CD4-positive, alpha-beta T cell treated with Interferon gamma for 1 hour (primary cell): ENCODE measurements around the gene OR13J1.
"Not testable (repeated sequence)": the region's sequence is repeated elsewhere in the genome, so short reads cannot be mapped to it uniquely, and the experiment has no call there.

Source experiments
- DNase-seq: peaks from one replicate; pipeline ENCODE4 v3.0.0-alpha.2; 2020

OR13J1 gene, protein sequence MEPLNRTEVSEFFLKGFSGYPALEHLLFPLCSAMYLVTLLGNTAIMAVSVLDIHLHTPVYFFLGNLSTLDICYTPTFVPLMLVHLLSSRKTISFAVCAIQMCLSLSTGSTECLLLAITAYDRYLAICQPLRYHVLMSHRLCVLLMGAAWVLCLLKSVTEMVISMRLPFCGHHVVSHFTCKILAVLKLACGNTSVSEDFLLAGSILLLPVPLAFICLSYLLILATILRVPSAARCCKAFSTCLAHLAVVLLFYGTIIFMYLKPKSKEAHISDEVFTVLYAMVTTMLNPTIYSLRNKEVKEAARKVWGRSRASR

DNA sequence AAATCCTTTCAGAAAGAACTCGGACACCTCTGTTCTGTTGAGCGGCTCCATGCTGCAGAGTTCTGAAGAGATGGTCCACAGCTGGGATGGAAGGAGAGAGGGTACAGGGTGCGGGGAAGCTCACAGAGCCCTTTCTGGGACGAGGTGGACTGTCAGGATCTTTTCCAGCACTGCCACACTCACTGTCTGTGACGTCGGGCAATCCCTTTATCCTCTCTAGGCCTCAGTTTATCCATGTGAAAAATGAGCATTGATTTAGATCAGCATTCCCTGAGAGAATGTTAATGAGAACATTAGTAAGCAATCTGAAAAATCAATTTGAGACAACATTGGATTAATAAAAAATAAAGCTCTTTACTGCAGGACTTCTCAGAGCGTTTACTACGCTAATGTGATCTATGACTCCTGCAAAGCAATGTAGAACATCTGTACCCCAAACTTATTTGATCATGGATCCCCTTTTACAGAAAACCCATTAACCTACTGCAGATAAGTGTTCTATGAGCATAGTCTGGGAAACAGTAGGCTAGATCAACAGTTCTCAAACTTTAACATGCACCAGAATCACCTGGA, at the start of gene OR13J1:
TSS of gene OR13J1 (minus strand) at position 51 of the 573 bp plus-strand sequence. CDS start at position 51, 0 bp downstream.
- DNase-seq: no peak

DNA sequence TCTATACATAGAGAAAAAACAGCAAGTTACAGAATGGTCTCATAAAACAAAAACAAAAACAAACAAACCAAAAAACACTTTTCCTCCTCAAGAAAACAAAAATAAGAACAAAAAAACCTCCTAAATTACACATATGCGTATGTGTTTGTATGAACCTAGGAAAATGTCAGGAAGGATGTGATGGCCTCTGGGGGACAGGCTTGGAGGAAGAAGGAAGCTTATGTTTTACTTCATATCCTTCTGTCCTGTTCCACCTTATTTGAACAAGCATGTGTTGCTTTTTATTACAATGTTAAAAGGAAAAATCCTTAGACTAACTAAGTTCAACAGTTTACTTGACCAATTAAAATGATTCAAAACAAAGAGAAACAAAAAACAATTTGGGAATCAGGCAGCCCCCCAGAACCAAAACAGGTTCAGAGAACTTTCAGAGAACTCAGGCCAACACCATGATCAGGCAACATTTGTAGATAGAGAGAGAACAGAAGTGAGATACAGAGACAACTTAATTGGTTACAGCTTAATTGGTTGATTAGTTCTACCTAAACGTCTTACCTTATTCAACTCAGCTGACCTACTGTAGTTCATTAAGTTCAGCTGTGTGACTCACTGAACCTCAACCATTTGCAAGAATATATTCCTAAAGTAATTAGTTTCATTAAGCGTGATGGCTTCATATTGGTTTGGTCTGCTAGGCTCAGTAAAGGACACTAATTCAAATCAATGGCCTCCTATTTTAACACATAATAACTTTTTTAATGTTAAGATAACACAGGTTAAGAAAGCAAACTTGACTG, 49.2 kb upstream of the OR13J1 start:
- DNase-seq: no peak

DNA sequence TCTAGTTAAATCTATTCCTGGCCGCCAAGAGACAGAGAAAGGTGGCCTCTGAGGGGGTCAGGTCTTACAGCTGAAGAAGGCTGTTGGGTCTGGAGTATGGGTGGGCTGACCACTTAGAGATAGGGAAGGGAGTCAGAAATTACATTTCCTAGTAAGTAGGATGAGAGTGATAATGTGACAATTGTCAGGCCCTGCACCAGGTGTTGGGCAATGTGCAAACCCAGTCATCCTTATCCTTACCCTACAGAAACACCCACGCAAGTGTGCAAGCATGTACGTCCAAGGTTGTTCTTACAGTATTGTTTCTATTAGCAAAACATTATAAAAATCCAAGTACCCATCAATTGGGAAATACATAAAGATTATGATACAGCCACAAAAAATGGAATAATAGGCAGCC, 48.6 kb upstream of the OR13J1 start:
- no peak for DNase-seq

DNA sequence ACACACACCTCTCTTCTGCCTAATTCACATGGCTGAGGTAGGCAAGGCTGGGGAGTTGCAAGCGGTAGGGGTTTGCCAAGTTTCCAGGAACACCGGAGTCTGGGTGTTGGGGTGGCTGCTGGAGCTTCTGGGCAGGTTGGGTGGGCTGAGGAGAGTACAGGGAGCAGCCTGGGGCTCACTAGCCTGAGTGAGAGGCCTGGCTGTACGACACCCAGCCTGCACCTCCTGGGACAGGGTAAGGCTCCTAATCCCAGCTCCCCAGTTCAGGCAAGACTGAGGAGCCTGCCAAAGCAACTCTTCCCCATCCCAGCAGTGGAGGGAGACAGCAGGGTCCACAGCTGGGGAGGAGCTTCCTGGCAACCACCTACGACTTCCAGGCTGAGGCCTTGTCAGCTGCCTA, 47.1 kb upstream of the OR13J1 start:
- DNase-seq: no peak

DNA sequence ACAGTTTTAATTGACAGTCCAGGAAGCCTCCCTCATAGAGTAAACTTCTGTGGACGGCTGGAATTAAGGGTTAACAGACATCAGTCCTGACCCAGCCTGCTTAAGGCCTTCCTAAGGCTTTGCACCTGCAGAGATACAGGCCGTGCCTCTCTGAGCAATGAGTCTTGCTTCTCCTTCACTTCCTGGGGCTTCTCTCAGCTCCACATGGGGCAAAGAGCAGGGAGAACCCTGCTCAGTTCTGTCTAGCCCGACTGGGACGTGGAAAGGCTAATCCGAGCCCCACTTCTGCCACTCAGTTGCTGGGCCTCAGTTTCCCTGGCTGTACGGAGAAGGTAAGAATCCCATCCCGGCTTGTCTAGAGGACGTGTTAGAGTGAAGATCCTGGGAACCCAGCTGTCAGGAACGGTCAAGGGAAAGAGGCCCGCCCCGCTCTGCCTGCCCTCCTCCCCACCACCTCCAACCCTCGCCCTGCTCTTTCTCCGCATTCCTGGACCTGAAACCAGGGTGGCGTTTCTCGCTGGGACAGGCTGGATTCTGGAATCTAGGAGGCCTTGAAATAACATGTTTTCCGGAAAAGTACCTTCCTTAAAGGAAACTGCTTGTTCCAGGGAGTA, 45.6 kb upstream of the OR13J1 start:
- DNase-seq: no peak

DNA sequence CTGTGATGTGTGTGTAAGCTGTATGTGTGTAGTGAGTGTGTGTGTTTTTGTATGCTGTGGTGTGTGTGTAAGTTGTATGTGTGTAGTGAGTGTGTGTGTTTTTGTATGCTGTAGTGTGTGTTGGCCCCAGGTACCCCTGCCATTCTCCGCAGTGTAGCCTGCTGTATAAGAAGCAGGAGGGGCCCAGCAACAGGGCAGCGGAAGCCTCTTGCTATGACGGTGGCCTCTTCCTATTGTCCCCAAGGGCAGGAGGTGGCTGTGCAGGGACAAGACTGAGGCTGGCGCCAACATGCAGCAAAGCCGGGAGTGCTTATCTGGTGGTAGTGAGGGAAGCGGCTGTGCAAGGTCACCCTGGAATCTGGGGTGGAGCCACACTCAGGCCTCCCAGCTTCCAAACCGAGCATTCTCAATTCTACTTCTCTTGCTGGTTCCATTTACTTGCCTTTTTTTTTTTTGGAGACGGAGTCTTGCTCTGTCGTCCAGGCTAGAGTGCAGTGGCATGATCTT, 44.2 kb upstream of the OR13J1 start:
- DNase-seq: peak; percentile 22

DNA sequence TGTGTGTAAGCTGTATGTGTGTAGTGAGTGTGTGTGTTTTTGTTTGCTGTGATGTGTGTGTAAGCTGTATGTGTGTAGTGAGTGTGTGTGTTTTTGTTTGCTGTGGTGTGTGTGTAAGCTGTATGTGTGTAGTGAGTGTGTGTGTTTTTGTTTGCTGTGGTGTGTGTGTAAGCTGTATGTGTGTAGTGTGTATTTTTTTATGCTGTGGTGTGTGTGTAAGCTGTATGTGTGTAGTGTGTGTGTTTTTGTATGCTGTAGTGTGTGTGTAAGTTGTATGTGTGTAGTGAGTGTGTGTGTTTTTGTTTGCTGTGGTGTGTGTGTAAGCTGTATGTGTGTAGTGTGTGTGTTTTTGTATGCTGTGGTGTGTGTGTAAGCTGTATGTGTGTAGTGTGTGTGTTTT, 43.2 kb upstream of the OR13J1 start:
- DNase-seq: not testable (repeated sequence)

DNA sequence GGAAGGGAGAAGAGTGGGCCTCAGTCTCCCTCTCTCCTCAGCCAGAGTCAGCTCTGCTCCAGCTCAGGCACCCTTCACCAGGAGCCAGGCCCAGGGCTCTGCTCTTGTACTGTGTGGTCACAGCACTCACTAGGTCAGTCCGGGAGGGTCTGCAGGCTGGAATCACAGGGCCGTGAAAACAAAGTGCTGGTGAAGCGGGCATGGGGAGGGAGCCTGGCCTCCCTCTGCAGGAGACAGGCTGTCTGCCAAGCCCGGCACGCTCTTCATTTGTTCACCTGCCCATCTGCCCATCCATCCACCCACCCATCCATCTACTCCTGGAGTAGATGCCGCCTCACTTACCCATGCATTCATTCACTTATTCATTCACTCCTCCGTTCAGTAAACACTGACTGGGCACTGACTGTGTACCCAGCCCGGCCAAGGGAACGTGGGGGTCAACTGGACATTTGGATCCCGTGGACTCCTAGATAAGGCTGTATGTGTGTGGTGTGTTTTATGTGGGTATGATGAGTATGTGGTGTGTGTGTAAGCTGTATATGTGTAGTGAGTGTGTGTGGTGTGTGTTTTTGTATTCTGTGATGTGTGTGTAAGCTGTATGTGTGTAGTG, 42.7 kb upstream of the OR13J1 start:
- DNase-seq: no peak

DNA sequence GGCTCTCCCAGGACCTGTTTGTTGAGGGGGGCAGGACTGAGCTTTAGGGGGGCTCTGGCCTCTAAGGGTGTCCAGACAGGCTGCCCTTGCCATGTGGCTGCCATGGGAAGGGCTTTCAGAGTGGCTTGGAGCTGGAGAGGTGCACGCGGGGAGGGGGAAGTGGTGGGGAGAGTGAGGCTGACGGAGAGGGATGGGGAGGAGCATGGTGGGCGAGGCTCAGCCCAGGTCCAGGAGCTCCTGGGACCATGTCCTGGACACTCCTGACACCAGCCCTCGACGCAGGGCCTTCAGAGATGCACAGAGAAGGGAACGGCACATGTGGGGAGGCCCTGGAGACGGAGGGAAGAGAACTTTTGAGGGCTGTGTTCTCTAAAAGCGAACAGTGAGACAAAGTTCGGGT, 41.5 kb upstream of the OR13J1 start:
- no peak for DNase-seq

DNA sequence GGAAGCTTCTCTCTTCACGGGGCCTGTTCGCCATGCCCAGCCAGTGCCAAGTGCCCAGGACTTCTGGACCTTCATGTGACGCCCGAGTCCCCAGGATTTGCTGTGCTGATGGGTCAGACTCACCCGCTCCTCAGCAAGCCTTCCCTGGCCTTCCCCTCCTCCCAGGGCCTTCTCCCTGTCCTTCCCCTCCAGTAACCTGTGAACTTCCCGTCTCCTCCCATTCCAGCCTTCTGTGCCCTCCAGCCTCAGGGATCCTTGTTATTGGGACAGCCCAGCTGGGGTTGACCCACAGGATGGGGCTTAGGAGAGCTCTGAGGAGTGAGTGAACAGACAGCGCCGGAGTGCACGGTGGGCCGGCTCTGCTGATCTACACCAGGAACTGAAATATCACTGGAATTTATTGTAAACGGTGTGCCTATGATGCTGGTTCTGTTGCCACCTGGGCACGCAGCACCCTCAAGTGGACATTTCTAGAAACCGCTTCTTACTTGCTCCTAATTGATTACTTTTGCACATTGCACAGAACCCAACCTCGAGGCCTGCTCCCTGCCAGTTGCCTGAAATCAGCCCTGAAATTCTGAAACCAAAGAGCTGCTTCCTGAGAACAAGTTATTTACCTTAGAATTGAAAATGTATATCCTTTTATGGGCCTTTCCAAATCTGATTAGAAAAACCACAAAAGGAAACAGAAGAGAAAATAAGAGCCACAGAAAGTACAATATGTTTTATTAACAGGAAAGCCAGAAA, 40.6 kb upstream of the OR13J1 start:
- DNase-seq: peak; percentile 35

DNA sequence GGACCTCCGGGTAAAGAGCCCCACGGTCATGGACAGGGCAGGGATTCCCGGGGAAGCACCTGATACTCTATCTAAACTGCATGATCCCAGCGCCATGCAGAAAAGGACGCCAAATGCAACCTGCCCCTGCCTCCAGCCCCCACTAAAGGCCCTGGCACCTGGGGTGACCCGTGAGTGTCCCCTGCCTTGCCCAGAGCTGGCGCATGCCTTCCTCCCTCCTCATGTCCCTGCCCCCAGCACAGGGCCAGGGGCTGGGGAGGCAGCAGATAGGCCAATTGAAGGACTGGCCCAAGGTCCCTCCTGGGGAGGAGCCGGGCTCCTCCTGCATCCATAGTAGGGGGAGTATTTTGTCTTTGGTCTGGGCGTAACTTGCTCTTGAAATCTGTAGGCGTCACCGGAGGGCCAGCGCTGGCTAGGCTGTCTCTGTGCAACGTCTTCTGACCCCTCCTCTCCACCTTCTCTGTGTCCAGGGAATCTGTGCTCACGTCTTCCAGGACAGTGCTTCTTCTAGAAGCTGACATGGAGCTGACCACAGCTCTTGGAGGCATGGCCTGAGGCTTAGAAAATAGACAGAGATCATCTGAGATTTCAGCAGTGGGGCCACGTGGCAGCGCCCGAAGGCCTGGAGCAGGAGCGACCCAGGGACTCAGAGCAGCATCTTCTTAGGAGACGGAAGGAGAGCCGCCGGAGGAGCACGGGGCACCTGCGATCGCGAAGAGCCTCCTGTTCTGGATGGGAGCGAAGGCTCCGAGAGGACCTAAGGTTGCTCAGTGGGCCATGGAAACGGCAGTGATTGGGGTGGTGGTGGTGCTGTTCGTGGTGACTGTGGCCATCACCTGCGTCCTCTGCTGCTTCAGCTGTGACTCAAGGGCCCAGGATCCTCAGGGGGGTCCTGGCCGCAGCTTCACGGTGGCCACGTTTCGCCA, 39.7 kb upstream of the OR13J1 start:
- DNase-seq: no peak

DNA sequence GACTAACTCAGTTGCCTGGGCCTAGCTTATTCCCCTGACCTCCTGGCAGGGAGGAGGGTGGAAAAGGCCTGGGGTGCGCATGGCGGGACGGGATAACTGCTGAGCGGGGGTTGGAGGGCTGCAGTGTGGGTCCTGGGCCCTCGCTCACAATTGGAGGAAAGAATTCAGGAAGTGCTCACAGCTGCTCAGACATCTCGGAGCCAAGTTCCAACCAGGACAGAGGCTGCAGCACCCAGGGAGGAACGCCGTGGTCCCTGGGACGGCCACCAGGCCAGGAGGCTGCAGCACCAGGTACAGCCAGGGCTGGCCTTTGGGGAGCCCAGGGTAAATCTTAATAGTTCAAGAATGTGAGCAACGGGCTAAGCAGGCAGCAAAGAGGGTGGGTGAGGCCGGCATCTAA, 39.1 kb upstream of the OR13J1 start, which contains the start of gene SPAAR:
TSS of gene SPAAR (plus strand) at position 217 of the 400 bp plus-strand sequence. CDS start 974 bp downstream, outside the sequence.
- no peak for DNase-seq

DNA sequence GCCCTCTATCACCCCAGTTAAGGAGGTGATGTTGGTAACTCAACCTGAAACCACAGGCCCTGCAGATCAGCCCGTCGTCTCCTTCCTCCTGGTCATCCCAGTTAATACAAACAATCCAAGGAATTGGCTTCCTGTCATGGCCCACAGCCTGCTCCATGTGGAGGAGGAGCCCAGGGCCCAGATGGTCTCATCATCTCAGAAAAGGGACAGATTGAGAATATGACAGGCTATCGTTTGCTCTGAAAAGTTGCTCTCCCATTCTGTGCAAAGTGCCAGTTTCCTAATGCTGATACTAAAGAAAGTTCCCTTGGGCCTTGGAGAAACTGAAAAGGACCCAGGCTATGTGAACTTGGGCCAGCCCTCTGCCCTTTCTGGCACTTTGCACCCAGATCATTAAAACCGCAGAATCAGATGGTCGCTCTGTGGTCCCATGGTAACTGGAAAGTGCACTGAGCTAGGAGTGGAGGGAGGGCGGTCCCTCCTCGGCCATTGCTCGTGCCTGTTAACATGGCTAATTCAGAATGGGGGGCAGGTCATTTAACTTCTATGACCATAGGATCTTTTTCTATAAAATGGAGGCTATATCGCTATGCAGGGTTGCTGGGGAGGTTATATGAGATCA, 38.4 kb upstream of the OR13J1 start:
- no peak for DNase-seq

DNA sequence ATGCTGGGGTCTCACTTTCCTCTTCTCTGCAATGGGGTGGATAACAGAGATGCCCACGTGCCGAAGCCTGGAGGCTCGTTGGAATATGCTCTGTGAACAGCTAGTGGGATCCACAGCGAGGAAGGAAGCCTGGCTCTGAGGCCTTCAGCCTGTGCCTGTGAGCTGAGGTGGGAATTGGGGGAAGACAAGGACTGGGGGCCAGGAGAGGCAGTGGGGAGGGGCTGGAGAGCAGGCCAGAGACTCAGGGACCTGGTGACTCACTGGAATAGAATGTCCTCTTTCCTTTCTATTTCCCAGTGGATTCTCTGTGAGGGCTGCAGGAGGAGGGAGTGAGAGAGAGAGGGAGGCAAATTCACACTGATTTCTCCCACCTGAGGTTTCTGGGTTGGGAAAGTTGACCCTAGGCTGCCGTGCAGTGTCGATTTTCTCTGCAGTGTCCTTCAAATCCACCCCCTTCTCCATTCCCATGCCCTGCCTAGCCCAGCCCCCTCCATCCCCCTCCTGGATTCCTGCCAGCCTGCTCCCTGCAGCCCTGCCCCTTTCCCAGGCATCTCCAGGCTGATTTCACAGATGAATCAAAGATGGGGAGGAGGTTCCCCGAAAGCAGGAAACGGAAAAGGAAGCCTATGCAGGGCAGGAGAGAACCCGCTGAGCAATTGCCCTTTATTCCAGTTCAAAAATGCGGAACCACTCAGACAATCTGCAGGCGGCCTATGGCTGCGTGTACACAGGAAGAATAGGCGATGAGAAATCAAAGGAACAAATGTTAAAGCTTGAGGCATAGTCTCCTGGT, 37.7 kb upstream of the OR13J1 start:
- DNase-seq: no peak

DNA sequence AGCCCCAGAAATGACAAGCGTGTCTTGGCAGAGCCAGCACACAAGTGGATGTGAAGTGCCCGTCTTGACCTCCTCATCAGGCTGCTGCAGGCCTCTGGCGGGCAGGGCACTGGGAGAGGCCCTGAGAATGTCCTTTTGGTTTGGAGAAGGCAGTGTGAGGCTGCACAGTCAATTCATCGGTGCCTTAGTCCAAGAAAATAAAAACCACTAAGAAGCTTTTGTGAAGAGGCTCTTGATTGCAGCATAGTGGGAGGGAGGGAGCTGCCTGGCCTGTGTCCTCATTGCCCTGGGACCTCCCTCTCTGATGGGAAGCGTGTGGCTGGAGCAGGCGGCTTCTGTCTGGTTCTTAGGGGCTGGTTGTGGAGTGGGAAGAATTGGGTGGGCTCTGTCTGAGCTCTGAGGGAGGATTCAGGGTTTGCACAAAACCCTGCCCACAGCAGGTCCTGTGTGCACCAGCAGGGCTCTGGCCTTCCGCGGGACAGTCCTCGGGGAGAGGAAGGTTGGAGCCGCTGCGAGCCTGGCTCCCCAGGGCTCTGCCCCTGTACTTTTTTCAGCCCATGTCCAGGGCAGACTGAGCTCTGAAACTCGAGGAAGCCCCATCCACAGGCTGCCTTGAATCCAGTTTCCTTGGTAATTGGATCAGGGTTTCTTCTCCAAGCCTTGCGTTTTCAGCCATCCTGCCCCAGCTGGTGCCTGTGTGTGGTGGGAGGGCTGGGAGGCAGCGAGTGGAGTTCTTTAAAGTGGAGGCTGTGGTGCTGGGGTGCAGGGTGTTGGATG, 36.9 kb upstream of the OR13J1 start:
- no peak for DNase-seq

DNA sequence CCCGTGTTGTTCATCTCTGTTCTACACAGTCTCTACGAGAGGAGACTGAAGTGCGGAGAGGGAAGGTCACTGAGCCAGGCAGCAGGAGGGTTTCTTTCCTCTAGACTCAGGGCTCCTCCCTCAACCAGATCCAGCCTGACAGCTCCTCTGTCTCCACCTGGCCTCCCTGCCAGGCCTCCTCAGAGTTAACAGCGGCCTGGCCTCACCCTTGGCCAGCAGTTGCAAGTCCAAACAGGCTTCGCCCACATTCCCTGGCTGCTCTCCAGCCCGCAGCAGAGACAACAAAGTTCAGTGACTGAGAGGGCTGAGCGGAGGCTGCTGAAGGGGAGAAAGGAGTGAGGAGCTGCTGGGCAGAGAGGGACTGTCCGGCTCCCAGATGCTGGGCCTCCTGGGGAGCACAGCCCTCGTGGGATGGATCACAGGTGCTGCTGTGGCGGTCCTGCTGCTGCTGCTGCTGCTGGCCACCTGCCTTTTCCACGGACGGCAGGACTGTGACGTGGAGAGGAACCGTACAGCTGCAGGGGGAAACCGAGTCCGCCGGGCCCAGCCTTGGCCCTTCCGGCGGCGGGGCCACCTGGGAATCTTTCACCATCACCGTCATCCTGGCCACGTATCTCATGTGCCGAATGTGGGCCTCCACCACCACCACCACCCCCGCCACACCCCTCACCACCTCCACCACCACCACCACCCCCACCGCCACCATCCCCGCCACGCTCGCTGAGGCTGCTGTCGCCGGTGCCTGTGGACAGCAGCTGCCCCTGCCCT, 35.9 kb upstream of the OR13J1 start, which contains the start of gene HRCT1:
TSS of gene HRCT1 (plus strand) at position 291 of the 768 bp plus-strand sequence. CDS start at position 377, 86 bp downstream.
- no peak for DNase-seq

DNA sequence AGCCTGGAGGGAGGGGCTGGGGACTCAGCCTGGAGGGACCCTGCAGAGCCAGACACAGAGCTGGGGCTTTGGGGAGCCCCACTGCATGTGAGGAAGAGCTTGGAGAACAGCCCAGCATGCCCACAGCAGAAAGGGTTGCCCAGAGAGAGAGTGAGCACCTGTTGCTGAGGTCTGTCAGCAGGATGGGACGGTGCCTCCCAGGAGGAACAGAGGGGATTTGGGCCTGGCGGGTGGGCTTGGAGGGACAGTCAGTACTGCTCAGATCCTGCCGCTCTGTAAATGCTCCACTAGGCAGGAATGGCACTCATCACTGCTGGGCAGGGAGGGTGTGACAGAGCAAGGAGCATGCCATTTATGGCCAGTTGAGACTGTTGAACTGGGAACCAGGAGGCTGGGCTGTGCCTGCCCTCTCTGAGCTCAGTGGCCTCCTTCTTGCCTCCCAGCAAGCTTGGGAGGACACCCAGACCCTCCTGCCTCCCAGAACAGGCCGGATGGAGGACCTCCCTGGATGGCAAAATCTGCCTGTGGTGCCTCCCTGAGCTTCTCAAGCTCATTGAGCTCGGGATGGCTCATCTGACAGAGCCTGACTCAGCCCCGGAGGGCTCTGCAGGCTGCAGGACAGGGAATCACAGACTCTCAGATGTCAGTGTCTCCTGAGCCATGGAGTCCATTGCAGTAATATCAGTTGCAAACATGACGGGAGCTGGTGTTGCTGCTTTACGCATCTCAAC, 35.0 kb upstream of the OR13J1 start:
- no peak for DNase-seq
